ENCODE data around the gene TMEM185A. TPM values are rescaled to one million over a fixed set of nuclear protein-coding genes. Genes with fewer than 3 reads are reported as not detected.

TMEM185A gene
- total and polyA plus RNA-seq, 2 of the 4 experiments (the other 2 are of a cell fraction): 9.7 to 12.2 TPM

DNA sequence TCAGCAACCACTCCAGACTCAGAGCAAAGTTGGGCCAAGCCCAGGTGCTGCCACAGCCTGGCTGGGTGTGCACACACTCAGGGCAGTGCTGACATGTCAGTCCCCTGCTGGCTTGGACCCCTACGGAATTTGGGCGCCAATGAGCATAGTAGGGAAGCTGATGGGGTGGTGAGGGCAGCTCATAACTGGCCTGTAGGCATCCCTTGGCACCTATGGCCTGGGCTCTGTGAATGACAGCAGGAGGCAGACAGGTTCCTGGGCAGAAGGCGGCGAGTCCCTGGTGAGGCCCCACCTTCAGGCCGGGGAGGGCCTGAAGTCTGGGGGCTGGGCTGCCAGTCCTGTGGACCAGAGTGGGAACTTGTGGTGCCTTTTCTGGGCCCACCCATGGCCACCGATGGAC lies 15.9 kb upstream of the TMEM185A start:
- Histone ChIP-seq H4K91ac (ENCODE audit: insufficient read depth, low read depth, low read length) (no peak overlapping the region), H3K14ac (replicated peaks; ENCODE audit: low read depth, low read length) (no peak overlapping the region), H3K4ac (ENCODE audit: low read depth, low read length) (no peak overlapping the region), H2BK15ac (ENCODE audit: low read depth, low read length) (no peak overlapping the region), H3K56ac (ENCODE audit: extremely low read depth, insufficient read depth, low read length) (no peak overlapping the region), H3K79me1 (ENCODE audit: low read depth in 1 of 2, low read length in 2 of 2) (no peaks in the 10 kb centered on the region), H3K23ac (ENCODE audit: low read depth, low read length) (no peak overlapping the region), H3K4me3 (ENCODE audit: insufficient read depth, low read depth, low read length) (no peak overlapping the region), H3K4me2 (ENCODE audit: low read depth, low read length) (no peak overlapping the region), H4K5ac (ENCODE audit: low read depth, low read length) (no peak overlapping the region), H3K9ac (ENCODE audit: low read depth, low read length) (no peak overlapping the region), H3K27me3 (ENCODE audit: control insufficient read depth, insufficient read depth, low read length) (no peaks in the 10 kb centered on the region; the same call in 1 of the 2 replicates), H3K9me1 (ENCODE audit: insufficient read depth, low read length) (no peaks in the 10 kb centered on the region), H4K20me1 (ENCODE audit: insufficient read depth, low read length) (no peaks in the 10 kb centered on the region), H2AK5ac (ENCODE audit: low read depth, low read length) (no peak overlapping the region), H3K9me3 (ENCODE audit: control insufficient read depth, insufficient read depth, low read length) (no peaks in the 10 kb centered on the region), H3K36me3 (ENCODE audit: control insufficient read depth, insufficient read depth, low read length) (no peaks in the 10 kb centered on the region), H2AFZ (replicated peaks; ENCODE audit: low read length, poor library complexity) (no peak overlapping the region), H2BK5ac (ENCODE audit: low read depth, low read length, poor library complexity, severe bottlenecking) (no peak overlapping the region), H3K4me1 (ENCODE audit: control insufficient read depth, insufficient read depth, low read length) (no peaks in the 10 kb centered on the region), H2AK9ac (replicated peaks; ENCODE audit: low read depth, low read length, poor library complexity) (no peak overlapping the region), H2BK120ac (ENCODE audit: low read depth, low read length) (no peak overlapping the region), H2BK20ac (ENCODE audit: low read depth, low read length) (no peak overlapping the region), H3K27ac (ENCODE audit: insufficient read depth, low read length) (no peak overlapping the region), H4K8ac (ENCODE audit: low read depth in 2 of 2, low read length in 2 of 2) (no peak overlapping the region), H3K18ac (ENCODE audit: low read depth, low read length) (no peak overlapping the region)
- ATAC-seq (ENCODE audit: low read depth) (no peak), DNase-seq (no peak)
- dilution Hi-C loops (cut with HindIII; ENCODE audit: low sequenced_read_pairs, unreplicated experiment): no loop called here
- intact Hi-C loops (cut with micrococcal nuclease): no loop called here
- ChIA-PET POLR2A (ENCODE audit: unreplicated experiment) (no interaction called here), CTCF (no interaction called here)
- TF ChIP-seq FOS (IDR thresholded peaks at IDR 0.05; ENCODE audit: low read depth, low read length) (no peak), POLR2A (IDR thresholded peaks at IDR 0.05; ENCODE audit: low read depth, low read length) (no peak), RAD21 (IDR thresholded peaks at IDR 0.05; ENCODE audit: low read length) (no peak), MXI1 (IDR thresholded peaks at IDR 0.05; ENCODE audit: borderline replicate concordance, low read depth, low read length) (no peak), CTCF (conservative IDR thresholded peaks at IDR 0.05; ENCODE audit: low read depth, low read length) (no peak), RFX5 (IDR thresholded peaks at IDR 0.05; ENCODE audit: low read depth, low read length) (no peak), CEBPB (IDR thresholded peaks at IDR 0.05; ENCODE audit: low read depth, low read length) (no peak), RCOR1 (IDR thresholded peaks at IDR 0.05; ENCODE audit: insufficient replicate concordance, low read length) (no peak), CHD1 (IDR thresholded peaks at IDR 0.05; ENCODE audit: low read depth, low read length) (no peak)
- TF ChIP-seq, protein P1, sequence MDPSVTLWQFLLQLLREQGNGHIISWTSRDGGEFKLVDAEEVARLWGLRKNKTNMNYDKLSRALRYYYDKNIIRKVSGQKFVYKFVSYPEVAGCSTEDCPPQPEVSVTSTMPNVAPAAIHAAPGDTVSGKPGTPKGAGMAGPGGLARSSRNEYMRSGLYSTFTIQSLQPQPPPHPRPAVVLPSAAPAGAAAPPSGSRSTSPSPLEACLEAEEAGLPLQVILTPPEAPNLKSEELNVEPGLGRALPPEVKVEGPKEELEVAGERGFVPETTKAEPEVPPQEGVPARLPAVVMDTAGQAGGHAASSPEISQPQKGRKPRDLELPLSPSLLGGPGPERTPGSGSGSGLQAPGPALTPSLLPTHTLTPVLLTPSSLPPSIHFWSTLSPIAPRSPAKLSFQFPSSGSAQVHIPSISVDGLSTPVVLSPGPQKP (IDR thresholded peaks at IDR 0.05; ENCODE audit: borderline replicate concordance, low read depth, low read length): no peak
- TF ChIP-seq, protein P2, sequence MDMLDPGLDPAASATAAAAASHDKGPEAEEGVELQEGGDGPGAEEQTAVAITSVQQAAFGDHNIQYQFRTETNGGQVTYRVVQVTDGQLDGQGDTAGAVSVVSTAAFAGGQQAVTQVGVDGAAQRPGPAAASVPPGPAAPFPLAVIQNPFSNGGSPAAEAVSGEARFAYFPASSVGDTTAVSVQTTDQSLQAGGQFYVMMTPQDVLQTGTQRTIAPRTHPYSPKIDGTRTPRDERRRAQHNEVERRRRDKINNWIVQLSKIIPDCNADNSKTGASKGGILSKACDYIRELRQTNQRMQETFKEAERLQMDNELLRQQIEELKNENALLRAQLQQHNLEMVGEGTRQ (IDR thresholded peaks at IDR 0.05; ENCODE audit: low read depth, low read length): no peak
- BruUV-seq (replicated peaks): no TSS peak
- WGBS, 2 experiments (ENCODE audit: extremely low coverage in 2 of 2, insufficient read length in 1 of 2): 71% methylated on average over 4 of the region's 6 CpGs; no CpG with 5 or more reads in 1 of the 2 experiments
- in situ Hi-C loops (cut with MboI; ENCODE audit: low sequenced_read_pairs): no loop called here

Data from IMR-90 (cell line).